ENCODE results near the gene TNFAIP2. TPM values are rescaled to one million over a fixed set of nuclear protein-coding genes. Genes with fewer than 3 reads are reported as not detected.

Gene TNFAIP2
- total RNA-seq, 3 donors from 2014 or later: 22.0 to 67.4 (median 40.2) TPM

- intact Hi-C loops (cut with DNase I, micrococcal nuclease): no loop called here
- TF ChIP-seq CTCF (IDR thresholded peaks at IDR 0.05): no peak
- DNase-seq (peak in 1 of 3 donors; percentile 58), ATAC-seq (no peak)
- no peaks in the 10 kb centered on the region for H3K9me3 ChIP-seq
- H3K36me3 ChIP-seq (ENCODE audit: low read depth): no peaks in the 10 kb centered on the region
- H3K4me1 ChIP-seq (ENCODE audit: low read depth): peaks cover 44% of the 10 kb centered on the region
- H3K4me3 ChIP-seq: no peak overlapping the region
Measured at GRCh38 chr14:103122585-103122946, 695 bp upstream of the TNFAIP2 start.

- Histone ChIP-seq H3K9me3 (no peaks in the 10 kb centered on the region), H3K4me1 (ENCODE audit: low read depth) (peaks cover 41% of the 10 kb centered on the region), H3K36me3 (ENCODE audit: low read depth) (no peaks in the 10 kb centered on the region), H3K4me3 (peak overlapping the region; percentile 24)
- TF ChIP-seq CTCF (IDR thresholded peaks at IDR 0.05): no peak
- DNase-seq (peak; percentile 54 to 72 (median 61)), ATAC-seq (peak; percentile 7)
- intact Hi-C loops (cut with DNase I, micrococcal nuclease): no loop called here
Measured at GRCh38 chr14:103123634-103124500, 606 bp downstream of the TNFAIP2 start.

- H3K4me3 ChIP-seq: no peak overlapping the region
- no peak for ATAC-seq
- peaks cover 41% of the 10 kb centered on the region for H3K4me1 ChIP-seq (ENCODE audit: low read depth)
- H3K9me3 ChIP-seq: no peaks in the 10 kb centered on the region
- intact Hi-C loops (cut with DNase I, micrococcal nuclease): no loop called here
- H3K36me3 ChIP-seq (ENCODE audit: low read depth): no peaks in the 10 kb centered on the region
- TF ChIP-seq CTCF (IDR thresholded peaks at IDR 0.05): no peak
- peak in 2 of 3 donors; percentile 33 to 52 for DNase-seq
Measured at GRCh38 chr14:103124501-103125001, 1.3 kb downstream of the TNFAIP2 start.

- no peak for ATAC-seq
Measured at GRCh38 chr14:103125098-103126070, 2.1 kb downstream of the TNFAIP2 start.

More at GRCh38 chr14:103125098-103126070, 2.1 kb downstream of the TNFAIP2 start:
- intact Hi-C loops (cut with DNase I, micrococcal nuclease): no loop called here
- Histone ChIP-seq H3K4me3 (no peak overlapping the region), H3K4me1 (ENCODE audit: low read depth) (peaks cover 41% of the 10 kb centered on the region), H3K36me3 (ENCODE audit: low read depth) (no peaks in the 10 kb centered on the region), H3K9me3 (no peaks in the 10 kb centered on the region)
- no peak for TF ChIP-seq CTCF (IDR thresholded peaks at IDR 0.05)
- no peak for DNase-seq

All from mucosa of descending colon (tissue), 3 donors.